SH-SY5Y (cell line): ENCODE data around the gene CADM2.

ENCODE experiments used
- GATA2 ChIP-seq: IDR thresholded peaks from 2 replicates; pipeline ENCODE4 v1.6.1; 2011; ENCODE audit warnings: mild to moderate bottlenecking, low read depth, low read length
- GATA3 ChIP-seq: IDR thresholded peaks from 2 replicates; pipeline ENCODE4 v1.6.1; 2011; ENCODE audit warnings: low read depth, mild to moderate bottlenecking, low read length, moderate library complexity

- TF ChIP-seq GATA2 (no peak), GATA3 (no peak)
Observed at GRCh38 chr3:84922682-84923081, 36.1 kb upstream of the CADM2 start.
